Lung (tissue), 12 donors: Measurements from ENCODE around the gene CLEC2B. TPM values are rescaled to one million over a fixed set of nuclear protein-coding genes. Genes with fewer than 3 reads are reported as not detected.

Source experiments
- ATAC-seq: fragments of 200-7000 bp; cut with Tn5 transposase; one replicate; pipeline ENCODE4 v1.9.1; 2020; ENCODE audit warnings: moderate number of reproducible peaks; ENCODE audit not compliant: insufficient read depth, low FRiP score
- DNase-seq, 3 donors: peaks; one replicate each; pipeline ENCODE4 v3.0.0-alpha.2; 2013 to 2017
- H3K27ac ChIP-seq, 2 donors: one replicate each; pipeline ENCODE4 v1.5.1; 2013; ENCODE audit warnings: mild to moderate bottlenecking in 2 of 2, moderate library complexity in 2 of 2, control low read depth in 1 of 2, inconsistent platforms in 1 of 2, low read depth in 1 of 2, low read length in 1 of 2
- H3K27me3 ChIP-seq, 3 donors: one replicate each; pipeline ENCODE4 v1.5.1; 2013; ENCODE audit warnings: low read length in 2 of 3; ENCODE audit not compliant: control insufficient read depth in 3 of 3, insufficient read depth in 3 of 3
- H3K36me3 ChIP-seq, 4 donors: one replicate each; pipeline ENCODE4 v1.5.1; 2013; ENCODE audit warnings: low read length in 4 of 4, mild to moderate bottlenecking in 1 of 4, moderate library complexity in 1 of 4; ENCODE audit not compliant: control insufficient read depth in 4 of 4, insufficient read depth in 4 of 4
- H3K4me1 ChIP-seq, 5 donors: one replicate each; pipeline ENCODE4 v1.5.1; 2013; ENCODE audit warnings: low read length in 5 of 5, mild to moderate bottlenecking in 2 of 5, moderate library complexity in 1 of 5; ENCODE audit not compliant: control insufficient read depth in 5 of 5, insufficient read depth in 5 of 5
- H3K4me3 ChIP-seq: one replicate; pipeline ENCODE4 v1.5.1; 2013; ENCODE audit warnings: mild to moderate bottlenecking, control low read depth, moderate library complexity
- H3K9ac ChIP-seq, 2 donors: one replicate each; pipeline ENCODE4 v1.5.1; 2013; ENCODE audit warnings: low read length in 2 of 2, control low read depth in 1 of 2; ENCODE audit not compliant: insufficient read depth in 1 of 2
- H3K9me3 ChIP-seq, 4 donors: one replicate each; pipeline ENCODE4 v1.5.1; 2013; ENCODE audit warnings: low read length in 3 of 4, mild to moderate bottlenecking in 1 of 4, moderate library complexity in 1 of 4; ENCODE audit not compliant: control insufficient read depth in 4 of 4, insufficient read depth in 3 of 4
- WGBS, 2 donors: extraction: QIAGEN DNeasy Blood & Tissue Kit; methylation state at CpG; one replicate each; pipeline ENCODE4 v1.1.7; 2013; 5-methylcytosine and 5-hydroxymethylcytosine counted together
- polyA plus RNA-seq, 2 donors: library from polyadenylated mRNA; stranded (reverse); fragments of 200-250 nt; gene quantifications; one replicate each; pipeline ENCODE4 v1.2.1, GENCODE V29; 2013
- total RNA-seq, 2 donors: library from RNA; depleted of rRNA in 1 of 2; stranded (reverse); fragments of >200 nt in 1 of 2; gene quantifications; one replicate each; pipeline ENCODE4 v1.2.1, GENCODE V29; 2014 to 2021
- TF ChIP-seq, protein P1 (sequence below): IDR thresholded peaks from 2 replicates; pipeline ENCODE4 v1.5.1; 2012; ENCODE audit warnings: mild to moderate bottlenecking; ENCODE audit errors: control extremely low read depth, extremely low read depth
- donor health status: control.
- donor health status: control.
- donor health status: Bipolar disorder and iron deficiency.
- donor health status: healthy.
- donor health status: DM: yes; HTN: yes; CAD: no.

CLEC2B gene
- total and polyA plus RNA-seq, 4 donors: 14.1 to 70.1 (median 18.0) TPM

- DNase-seq (no peak), ATAC-seq (no peak)
- H3K27ac ChIP-seq: no peak within 1 kb of the TSS
- H3K4me1 ChIP-seq: no peaks in the 10 kb centered on the region
- no peak within 1 kb of the TSS for H3K9ac ChIP-seq
- H3K27me3 ChIP-seq: no peaks in the 10 kb centered on the region
- 91 to 97% methylated on average over 3 of the region's 3 CpGs for WGBS, 2 donors
- no peak within 1 kb of the TSS for H3K4me3 ChIP-seq
- H3K9me3 ChIP-seq: no peaks in the 10 kb centered on the region
- H3K36me3 ChIP-seq: no peaks in the 10 kb centered on the region
- TF ChIP-seq, protein P1, sequence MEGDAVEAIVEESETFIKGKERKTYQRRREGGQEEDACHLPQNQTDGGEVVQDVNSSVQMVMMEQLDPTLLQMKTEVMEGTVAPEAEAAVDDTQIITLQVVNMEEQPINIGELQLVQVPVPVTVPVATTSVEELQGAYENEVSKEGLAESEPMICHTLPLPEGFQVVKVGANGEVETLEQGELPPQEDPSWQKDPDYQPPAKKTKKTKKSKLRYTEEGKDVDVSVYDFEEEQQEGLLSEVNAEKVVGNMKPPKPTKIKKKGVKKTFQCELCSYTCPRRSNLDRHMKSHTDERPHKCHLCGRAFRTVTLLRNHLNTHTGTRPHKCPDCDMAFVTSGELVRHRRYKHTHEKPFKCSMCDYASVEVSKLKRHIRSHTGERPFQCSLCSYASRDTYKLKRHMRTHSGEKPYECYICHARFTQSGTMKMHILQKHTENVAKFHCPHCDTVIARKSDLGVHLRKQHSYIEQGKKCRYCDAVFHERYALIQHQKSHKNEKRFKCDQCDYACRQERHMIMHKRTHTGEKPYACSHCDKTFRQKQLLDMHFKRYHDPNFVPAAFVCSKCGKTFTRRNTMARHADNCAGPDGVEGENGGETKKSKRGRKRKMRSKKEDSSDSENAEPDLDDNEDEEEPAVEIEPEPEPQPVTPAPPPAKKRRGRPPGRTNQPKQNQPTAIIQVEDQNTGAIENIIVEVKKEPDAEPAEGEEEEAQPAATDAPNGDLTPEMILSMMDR: no peak
These were observed 41.8 kb downstream of the CLEC2B start, which contains the start of gene KLRF1 for GRCh38 chr12:9827209-9827888. Gene KLRF1, plus strand, starts transcription at chr12:9827481. Its CDS starts 64 bp downstream, at chr12:9827545.

- Histone ChIP-seq H3K27me3 (no peaks in the 10 kb centered on the region), H3K9me3 (no peaks in the 10 kb centered on the region), H3K36me3 (no peaks in the 10 kb centered on the region), H3K9ac (no peak overlapping the region), H3K27ac (no peak overlapping the region), H3K4me1 (no peaks in the 10 kb centered on the region), H3K4me3 (no peak overlapping the region)
- 88 to 92% methylated on average over 9 of the region's 9 CpGs for WGBS, 2 donors
- no peak for ATAC-seq
- TF ChIP-seq, protein P1: no peak
- DNase-seq: no peak
These were observed 48.7 kb downstream of the CLEC2B start for GRCh38 chr12:9820281-9820930.

- H3K27ac ChIP-seq: no peak overlapping the region
- peak overlapping the region in 1 of 2 donors; percentile 18 for H3K9ac ChIP-seq
- peaks cover 0 to 8% (median 0%) of the 10 kb centered on the region in 5 donors for H3K4me1 ChIP-seq
- no peaks in the 10 kb centered on the region for H3K27me3 ChIP-seq
- DNase-seq: peak; percentile 27 to 62 (median 29)
- ATAC-seq: peak; percentile 92
- H3K36me3 ChIP-seq: no peaks in the 10 kb centered on the region
- no peak overlapping the region for H3K4me3 ChIP-seq
- no peaks in the 10 kb centered on the region for H3K9me3 ChIP-seq
- TF ChIP-seq, protein P1: peak; percentile 87
- WGBS, 2 donors: 32 to 36% methylated on average over 31 to 32 of the region's 32 CpGs
These were observed 55.0 kb downstream of the CLEC2B start for GRCh38 chr12:9813821-9814798.
